Measurements from ENCODE around the gene PPP1R36.
"Not testable (repeated sequence)": the region's sequence is repeated elsewhere in the genome, so short reads cannot be mapped to it uniquely, and the experiment has no call there.

PPP1R36 gene

GRCh38 chr14:64520699-64521098 lies 29.1 kb upstream of the PPP1R36 start:
- DNase-seq (ENCODE audit: low read depth) = no peak

DNA sequence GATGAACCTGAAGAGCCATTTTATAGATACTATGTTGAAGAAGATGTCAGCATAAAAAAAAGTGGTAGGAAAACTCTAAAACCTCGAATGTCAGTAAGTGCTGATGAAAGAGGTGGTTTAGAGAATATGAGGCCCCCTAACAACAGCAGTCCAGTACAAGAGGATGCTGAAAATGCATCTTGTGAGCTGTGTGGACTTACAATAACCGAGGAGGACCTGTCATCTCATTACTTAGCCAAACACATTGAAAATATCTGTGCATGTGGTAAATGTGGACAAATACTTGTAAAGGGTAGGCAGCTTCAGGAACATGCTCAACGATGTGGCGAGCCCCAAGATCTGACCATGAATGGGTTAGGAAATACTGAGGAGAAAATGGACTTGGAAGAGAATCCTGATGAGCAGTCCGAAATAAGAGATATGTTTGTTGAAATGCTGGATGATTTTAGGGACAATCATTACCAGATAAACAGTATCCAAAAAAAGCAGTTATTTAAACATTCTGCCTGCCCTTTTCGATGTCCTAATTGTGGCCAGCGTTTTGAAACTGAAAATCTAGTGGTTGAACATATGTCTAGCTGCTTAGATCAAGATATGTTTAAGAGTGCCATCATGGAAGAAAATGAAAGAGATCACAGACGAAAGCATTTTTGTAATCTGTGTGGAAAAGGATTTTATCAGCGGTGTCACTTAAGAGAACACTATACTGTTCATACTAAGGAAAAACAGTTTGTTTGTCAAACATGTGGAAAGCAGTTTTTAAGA lies 27.0 kb upstream of the PPP1R36 start:
- DNase-seq (ENCODE audit: low read depth) = no peak

- DNase-seq (ENCODE audit: low read depth) = no peak
Measured at GRCh38 chr14:64525354-64525753, 24.4 kb upstream of the PPP1R36 start.

DNA sequence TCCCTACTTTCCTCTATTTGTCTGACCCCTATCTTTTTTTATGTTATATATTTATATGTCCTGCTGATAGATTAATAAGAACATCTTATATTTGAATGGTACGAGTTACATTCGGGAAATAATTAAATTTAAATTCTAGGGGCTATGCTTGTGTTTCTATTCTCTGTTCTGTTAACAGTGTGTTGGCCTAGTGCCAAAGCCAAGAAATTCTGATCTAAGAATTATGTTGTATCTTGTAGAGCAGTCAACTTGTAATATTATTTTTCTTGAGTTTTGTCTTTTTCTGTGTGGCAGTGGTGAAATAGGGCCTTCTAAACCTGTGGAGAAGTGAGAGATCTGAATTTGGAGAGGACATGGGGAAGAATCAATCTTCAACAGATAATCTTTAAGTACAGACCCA lies 18.2 kb upstream of the PPP1R36 start:
- no peak for DNase-seq (ENCODE audit: low read depth)

DNA sequence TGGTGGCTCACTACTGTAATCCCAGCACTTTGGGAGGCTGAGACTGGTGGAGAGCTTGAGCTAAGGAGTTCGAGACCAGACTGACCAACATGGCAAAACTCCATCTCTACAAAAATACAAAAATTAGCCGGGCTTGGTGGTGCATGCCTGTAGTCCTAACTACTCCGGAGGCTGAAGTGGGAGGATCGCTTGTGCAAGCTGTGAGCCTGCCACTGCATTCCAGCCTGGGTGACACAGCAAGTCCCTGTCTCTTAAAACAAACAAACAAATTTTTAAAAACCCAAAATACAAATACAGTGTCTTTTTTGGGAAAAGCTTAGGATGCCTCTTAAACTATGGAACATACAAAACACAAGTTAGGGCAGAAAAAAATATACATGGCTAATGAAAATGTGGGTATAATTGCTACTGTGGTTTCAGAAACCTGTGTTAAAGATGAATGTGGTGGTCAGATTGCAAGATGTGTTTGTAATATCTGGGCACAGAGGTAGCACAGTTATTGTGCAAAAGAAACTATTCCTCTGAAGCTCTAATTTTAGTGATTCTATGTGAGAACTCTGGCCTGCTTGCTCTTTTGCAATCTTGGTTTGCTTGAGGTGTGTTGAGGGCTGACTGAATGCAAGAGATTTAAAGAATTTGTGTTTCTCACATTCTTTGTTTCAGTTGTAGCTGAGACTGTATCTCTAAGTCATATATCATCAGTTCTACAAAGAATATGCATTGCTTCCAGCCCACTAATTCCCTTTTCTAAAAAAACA lies 13.1 kb upstream of the PPP1R36 start:
- no peak for DNase-seq (ENCODE audit: low read depth)

DNA sequence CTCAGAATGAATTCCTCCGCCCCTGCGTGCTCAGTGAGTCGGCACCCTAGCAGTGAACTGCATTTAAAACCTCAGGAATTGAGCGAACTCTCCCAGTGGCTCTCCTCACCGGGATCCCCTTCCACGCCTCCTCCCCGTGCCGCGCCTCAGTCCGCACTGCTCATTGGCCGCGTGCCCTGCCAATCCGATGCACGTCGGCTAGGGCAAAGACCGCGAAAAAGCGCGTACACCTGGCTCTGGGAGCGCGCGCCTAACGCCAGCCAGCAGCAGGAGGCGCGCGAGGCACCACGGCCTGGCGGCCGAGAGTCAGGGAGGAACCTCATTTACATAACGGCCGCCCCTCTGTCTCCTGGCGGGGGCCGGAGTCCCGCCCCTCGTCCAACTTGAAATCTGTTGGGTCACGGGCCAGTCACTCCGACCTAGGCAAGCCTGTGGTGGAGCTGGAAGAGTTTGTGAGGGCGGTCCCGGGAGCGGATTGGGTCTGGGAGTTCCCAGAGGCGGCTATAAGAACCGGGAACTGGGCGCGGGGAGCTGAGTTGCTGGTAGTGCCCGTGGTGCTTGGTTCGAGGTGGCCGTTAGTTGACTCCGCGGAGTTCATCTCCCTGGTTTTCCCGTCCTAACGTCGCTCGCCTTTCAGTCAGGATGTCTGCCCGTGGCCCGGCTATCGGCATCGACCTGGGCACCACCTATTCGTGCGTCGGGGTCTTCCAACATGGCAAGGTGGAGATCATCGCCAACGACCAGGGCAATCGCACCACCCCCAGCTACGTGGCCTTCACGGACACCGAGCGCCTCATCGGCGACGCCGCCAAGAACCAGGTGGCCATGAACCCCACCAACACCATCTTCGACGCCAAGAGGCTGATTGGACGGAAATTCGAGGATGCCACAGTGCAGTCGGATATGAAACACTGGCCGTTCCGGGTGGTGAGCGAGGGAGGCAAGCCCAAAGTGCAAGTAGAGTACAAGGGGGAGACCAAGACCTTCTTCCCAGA lies 9.3 kb upstream of the PPP1R36 start, which contains the start of gene HSPA2:
Gene HSPA2 (plus strand): TSS at position 534 of the 995 bp plus-strand sequence. CDS start 109 bp downstream, at position 643.
- DNase-seq (ENCODE audit: low read depth) = peak; percentile 85

DNA sequence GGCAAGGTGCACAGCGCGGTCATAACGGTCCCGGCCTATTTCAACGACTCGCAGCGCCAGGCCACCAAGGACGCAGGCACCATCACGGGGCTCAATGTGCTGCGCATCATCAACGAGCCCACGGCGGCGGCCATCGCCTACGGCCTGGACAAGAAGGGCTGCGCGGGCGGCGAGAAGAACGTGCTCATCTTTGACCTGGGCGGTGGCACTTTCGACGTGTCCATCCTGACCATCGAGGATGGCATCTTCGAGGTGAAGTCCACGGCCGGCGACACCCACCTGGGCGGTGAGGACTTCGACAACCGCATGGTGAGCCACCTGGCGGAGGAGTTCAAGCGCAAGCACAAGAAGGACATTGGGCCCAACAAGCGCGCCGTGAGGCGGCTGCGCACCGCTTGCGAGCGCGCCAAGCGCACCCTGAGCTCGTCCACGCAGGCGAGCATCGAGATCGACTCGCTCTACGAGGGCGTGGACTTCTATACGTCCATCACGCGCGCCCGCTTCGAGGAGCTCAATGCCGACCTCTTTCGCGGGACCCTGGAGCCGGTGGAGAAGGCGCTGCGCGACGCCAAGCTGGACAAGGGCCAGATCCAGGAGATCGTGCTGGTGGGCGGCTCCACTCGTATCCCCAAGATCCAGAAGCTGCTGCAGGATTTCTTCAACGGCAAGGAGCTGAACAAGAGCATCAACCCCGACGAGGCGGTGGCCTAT lies 8.3 kb upstream of the PPP1R36 start:
- no peak for DNase-seq (ENCODE audit: low read depth)

DNA sequence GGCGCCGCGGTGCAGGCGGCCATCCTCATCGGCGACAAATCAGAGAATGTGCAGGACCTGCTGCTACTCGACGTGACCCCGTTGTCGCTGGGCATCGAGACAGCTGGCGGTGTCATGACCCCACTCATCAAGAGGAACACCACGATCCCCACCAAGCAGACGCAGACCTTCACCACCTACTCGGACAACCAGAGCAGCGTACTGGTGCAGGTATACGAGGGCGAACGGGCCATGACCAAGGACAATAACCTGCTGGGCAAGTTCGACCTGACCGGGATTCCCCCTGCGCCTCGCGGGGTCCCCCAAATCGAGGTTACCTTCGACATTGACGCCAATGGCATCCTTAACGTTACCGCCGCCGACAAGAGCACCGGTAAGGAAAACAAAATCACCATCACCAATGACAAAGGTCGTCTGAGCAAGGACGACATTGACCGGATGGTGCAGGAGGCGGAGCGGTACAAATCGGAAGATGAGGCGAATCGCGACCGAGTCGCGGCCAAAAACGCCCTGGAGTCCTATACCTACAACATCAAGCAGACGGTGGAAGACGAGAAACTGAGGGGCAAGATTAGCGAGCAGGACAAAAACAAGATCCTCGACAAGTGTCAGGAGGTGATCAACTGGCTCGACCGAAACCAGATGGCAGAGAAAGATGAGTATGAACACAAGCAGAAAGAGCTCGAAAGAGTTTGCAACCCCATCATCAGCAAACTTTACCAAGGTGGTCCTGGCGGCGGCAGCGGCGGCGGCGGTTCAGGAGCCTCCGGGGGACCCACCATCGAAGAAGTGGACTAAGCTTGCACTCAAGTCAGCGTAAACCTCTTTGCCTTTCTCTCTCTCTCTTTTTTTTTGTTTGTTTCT lies 7.6 kb upstream of the PPP1R36 start:
- DNase-seq (ENCODE audit: low read depth) = no peak

GRCh38 chr14:64542836-64543201 lies 6.9 kb upstream of the PPP1R36 start:
- DNase-seq (ENCODE audit: low read depth) = no peak

- no peak for DNase-seq (ENCODE audit: low read depth)
Measured at GRCh38 chr14:64544607-64545312, 5.0 kb upstream of the PPP1R36 start.

- no peak for DNase-seq (ENCODE audit: low read depth)
Measured at GRCh38 chr14:64549016-64549415, 745 bp upstream of the PPP1R36 start.

- no peak for DNase-seq (ENCODE audit: low read depth)
Measured at GRCh38 chr14:64550621-64551333, 1.0 kb downstream of the PPP1R36 start.

DNA sequence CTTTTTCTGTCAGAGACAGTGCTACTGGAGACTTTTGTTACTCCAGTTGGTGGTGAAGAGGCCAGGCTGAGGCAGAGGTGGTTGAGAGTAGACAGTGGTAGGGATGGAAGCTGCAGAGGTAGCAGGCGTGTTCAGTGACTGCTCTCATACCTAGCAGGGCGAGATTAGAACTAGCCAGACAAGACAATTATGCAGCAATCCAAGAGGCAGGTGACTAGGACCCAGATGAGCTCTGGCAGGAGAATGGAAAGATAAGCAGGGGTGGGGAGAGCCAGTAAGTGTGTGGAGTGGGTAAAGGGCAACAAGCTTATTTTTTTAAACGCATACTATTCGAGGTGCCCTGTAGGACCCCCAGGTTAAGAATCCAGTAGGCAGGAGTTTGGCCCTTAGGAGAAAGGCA lies 4.8 kb downstream of the PPP1R36 start:
- DNase-seq (ENCODE audit: low read depth) = no peak

DNA sequence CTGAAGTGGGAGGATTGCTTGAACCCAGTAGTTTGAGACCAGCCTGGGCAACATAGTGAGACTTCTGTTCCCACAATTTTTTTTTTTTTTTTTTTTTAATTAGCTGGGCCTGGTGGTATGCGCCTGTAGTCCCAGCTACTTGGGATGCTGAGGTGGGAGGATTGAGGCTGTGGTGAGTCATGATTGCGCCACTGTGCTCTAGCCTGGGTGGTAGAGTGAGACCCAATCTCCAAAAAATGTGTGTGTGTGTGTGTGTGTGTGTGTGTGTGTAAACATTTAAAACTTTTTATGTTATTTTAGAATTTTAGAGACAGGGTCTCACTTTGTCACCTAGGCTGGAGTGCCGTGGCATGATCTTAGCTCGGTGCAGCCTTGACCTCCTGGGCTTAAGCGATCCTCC lies 6.8 kb downstream of the PPP1R36 start:
- no peak for DNase-seq (ENCODE audit: low read depth)

DNA sequence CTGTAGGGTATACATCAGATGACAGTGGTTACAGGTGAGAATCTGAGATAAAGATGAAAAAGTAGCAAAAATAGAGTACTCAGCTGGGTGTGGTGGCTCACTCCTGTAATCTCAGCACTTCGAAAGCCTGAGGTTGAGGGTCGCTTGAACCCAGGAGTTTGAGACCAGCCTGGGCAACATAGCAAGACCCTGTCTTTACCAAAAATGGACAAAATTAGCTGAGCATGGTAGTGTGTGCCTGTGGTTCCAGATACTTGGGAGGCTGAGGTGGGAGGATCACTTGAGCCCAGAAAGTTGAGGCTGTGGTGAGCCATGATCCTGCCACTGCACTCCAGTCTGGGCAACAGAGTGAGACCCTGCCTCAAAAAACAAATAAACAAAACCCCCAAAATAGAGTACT lies 8.5 kb downstream of the PPP1R36 start:
- DNase-seq (ENCODE audit: low read depth) = not testable (repeated sequence)

GRCh38 chr14:64561631-64562030 lies 11.9 kb downstream of the PPP1R36 start:
- DNase-seq (ENCODE audit: low read depth) = no peak

- no peak for DNase-seq (ENCODE audit: low read depth)
Measured at GRCh38 chr14:64562436-64562835, 12.7 kb downstream of the PPP1R36 start.

- no peak for DNase-seq (ENCODE audit: low read depth)
Measured at GRCh38 chr14:64563696-64564095, 13.9 kb downstream of the PPP1R36 start.

- no peak for DNase-seq (ENCODE audit: low read depth)
Measured at GRCh38 chr14:64566651-64567122, 16.9 kb downstream of the PPP1R36 start.

Measured in stimulated activated CD8-positive, alpha-beta memory T cell treated with anti-CD3 and anti-CD28 coated beads, Interleukin-12 subunit alpha, Interleukin-12 subunit beta, amount 100 ng/mL, for 1 hour (primary cell).